HEK293T (cell line): Measurements from ENCODE around the gene FKBP8.

Experiments
- ELF4 ChIP-seq: fragments of 450-650 bp; IDR thresholded peaks from 2 replicates; pipeline ENCODE4 v1.6.1; 2017; ENCODE audit warnings: antibody characterized with exemption
- FOXA1 ChIP-seq: fragments of 450-650 bp; IDR thresholded peaks from 2 replicates; pipeline ENCODE4 v1.6.1; 2016; ENCODE audit warnings: mild to moderate bottlenecking
- FOXK2 ChIP-seq: fragments of 450-650 bp; IDR thresholded peaks from 2 replicates; pipeline ENCODE4 v1.6.1; 2016; ENCODE audit warnings: mild to moderate bottlenecking

DNA sequence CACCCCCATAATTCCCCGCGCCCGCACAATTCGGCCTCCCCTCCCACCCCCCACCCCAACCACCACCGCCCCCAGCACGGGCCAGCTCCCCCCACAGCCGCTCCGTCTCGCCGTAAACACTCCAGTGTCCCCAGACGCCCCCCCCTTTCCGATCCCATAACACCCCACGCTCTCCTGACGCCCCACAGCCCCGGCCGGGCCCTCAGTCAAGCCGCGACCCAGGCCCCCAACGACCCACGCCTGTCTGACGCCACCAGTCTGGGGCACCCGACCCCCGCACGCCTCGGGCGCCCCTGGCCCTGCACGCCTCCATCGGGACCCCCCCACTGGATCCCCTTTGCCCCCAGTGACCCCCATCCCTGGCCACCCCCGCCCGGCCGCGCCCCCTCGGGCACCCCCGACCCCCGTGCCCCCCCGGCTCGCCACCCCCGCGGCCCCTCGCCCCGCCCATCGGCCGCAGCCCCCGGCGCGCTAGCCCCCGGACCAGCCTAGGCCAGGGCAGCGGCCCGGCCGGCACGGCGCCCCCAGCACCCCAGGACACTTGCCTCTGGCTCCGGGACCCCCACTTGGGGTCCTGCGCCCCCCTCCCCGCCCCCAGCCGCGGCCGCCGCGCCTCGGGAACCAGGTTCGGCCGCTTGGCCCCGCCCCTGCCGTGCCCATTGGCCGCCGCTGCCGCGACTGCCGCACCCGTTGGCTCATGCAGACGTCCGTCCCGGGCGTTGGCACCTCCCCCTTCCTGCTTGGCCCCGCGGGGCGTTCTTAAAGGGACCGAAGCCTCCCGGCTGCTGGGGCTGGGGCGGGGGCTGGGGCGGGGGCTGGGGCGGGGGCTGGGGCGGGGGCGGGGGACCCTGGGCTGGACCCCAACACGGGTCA, at the start of gene FKBP8:
- TF ChIP-seq FOXA1 (no peak), ELF4 (no peak), FOXK2 (no peak)
